ENCODE measurements around the gene PRMT1.

PRMT1 gene

GRCh38 chr19:49655570-49656455 is 21.3 kb upstream of the PRMT1 start:
- peak; percentile 59 for ATAC-seq (replicated peaks)
- no peak for DNase-seq
- H3K4me3 Mint-ChIP-seq = no peak overlapping the region
- H3K27me3 Mint-ChIP-seq = no peaks in the 10 kb centered on the region
- peaks cover 7% of the 10 kb centered on the region in 2 donors for H3K4me1 Mint-ChIP-seq (ENCODE audit: low read depth in 2 of 2)
- H3K36me3 Mint-ChIP-seq (ENCODE audit: insufficient read depth) = peaks cover 60% of the 10 kb centered on the region
- peak overlapping the region; percentile 60 to 84 for H3K27ac Mint-ChIP-seq
- no peaks in the 10 kb centered on the region for H3K9me3 Mint-ChIP-seq

GRCh38 chr19:49656456-49657109 is 20.5 kb upstream of the PRMT1 start:
- H3K9me3 Mint-ChIP-seq = no peaks in the 10 kb centered on the region
- ATAC-seq (replicated peaks) (no peak), DNase-seq (no peak)
- no peak overlapping the region for H3K4me3 Mint-ChIP-seq
- H3K27ac Mint-ChIP-seq = no peak overlapping the region
- peaks cover 7% of the 10 kb centered on the region in 2 donors for H3K4me1 Mint-ChIP-seq (ENCODE audit: low read depth in 2 of 2)
- H3K36me3 Mint-ChIP-seq (ENCODE audit: insufficient read depth) = peaks cover 60% of the 10 kb centered on the region
- no peaks in the 10 kb centered on the region for H3K27me3 Mint-ChIP-seq

- H3K4me1 Mint-ChIP-seq (ENCODE audit: low read depth in 2 of 2) = peaks cover 7 to 13% of the 10 kb centered on the region in 2 donors
- ATAC-seq (replicated peaks) (no peak), DNase-seq (no peak)
- H3K27me3 Mint-ChIP-seq = no peaks in the 10 kb centered on the region
- no peak overlapping the region for H3K4me3 Mint-ChIP-seq
- H3K36me3 Mint-ChIP-seq (ENCODE audit: insufficient read depth) = peaks cover 68% of the 10 kb centered on the region
- H3K27ac Mint-ChIP-seq = peak overlapping the region; percentile 55 to 77
- no peaks in the 10 kb centered on the region for H3K9me3 Mint-ChIP-seq
These were observed 19.5 kb upstream of the PRMT1 start for GRCh38 chr19:49657493-49658138.

- Mint-ChIP-seq H3K4me3 (no peak overlapping the region), H3K9me3 (no peaks in the 10 kb centered on the region), H3K27ac (peak overlapping the region; percentile 55 to 77), H3K4me1 (ENCODE audit: low read depth in 2 of 2) (peaks cover 7 to 16% of the 10 kb centered on the region in 2 donors), H3K36me3 (ENCODE audit: insufficient read depth) (peaks cover 69% of the 10 kb centered on the region), H3K27me3 (no peaks in the 10 kb centered on the region)
- DNase-seq (no peak), ATAC-seq (replicated peaks) (no peak)
These were observed 18.9 kb upstream of the PRMT1 start for GRCh38 chr19:49658139-49658517.

GRCh38 chr19:49658566-49659442 is 18.3 kb upstream of the PRMT1 start:
- Mint-ChIP-seq H3K27ac (peak overlapping the region in 1 of 2 donors; percentile 80), H3K4me3 (no peak overlapping the region), H3K36me3 (ENCODE audit: insufficient read depth) (peaks cover 71% of the 10 kb centered on the region), H3K4me1 (ENCODE audit: low read depth in 2 of 2) (peaks cover 12 to 21% of the 10 kb centered on the region in 2 donors), H3K27me3 (no peaks in the 10 kb centered on the region), H3K9me3 (no peaks in the 10 kb centered on the region)
- ATAC-seq (replicated peaks) (no peak), DNase-seq (no peak)

- peaks cover 25 to 34% of the 10 kb centered on the region in 2 donors for H3K4me1 Mint-ChIP-seq (ENCODE audit: low read depth in 2 of 2)
- peaks cover 74% of the 10 kb centered on the region for H3K36me3 Mint-ChIP-seq (ENCODE audit: insufficient read depth)
- DNase-seq (no peak), ATAC-seq (replicated peaks) (no peak)
- no peak overlapping the region for H3K4me3 Mint-ChIP-seq
- no peaks in the 10 kb centered on the region for H3K27me3 Mint-ChIP-seq
- H3K27ac Mint-ChIP-seq = peak overlapping the region; percentile 28 to 80
- no peaks in the 10 kb centered on the region for H3K9me3 Mint-ChIP-seq
These were observed 16.6 kb upstream of the PRMT1 start for GRCh38 chr19:49660338-49660961.

- H3K36me3 Mint-ChIP-seq (ENCODE audit: insufficient read depth) = peaks cover 71% of the 10 kb centered on the region
- DNase-seq (no peak), ATAC-seq (replicated peaks) (no peak)
- peak overlapping the region; percentile 94 to 97 for H3K27ac Mint-ChIP-seq
- peaks cover 40 to 41% of the 10 kb centered on the region in 2 donors for H3K4me1 Mint-ChIP-seq (ENCODE audit: low read depth in 2 of 2)
- H3K27me3 Mint-ChIP-seq = no peaks in the 10 kb centered on the region
- peak overlapping the region in 1 of 2 donors; percentile 98 for H3K4me3 Mint-ChIP-seq
- H3K9me3 Mint-ChIP-seq = no peaks in the 10 kb centered on the region
These were observed 15.1 kb upstream of the PRMT1 start for GRCh38 chr19:49662011-49662410.

- DNase-seq = no peak
- Mint-ChIP-seq H3K27me3 (no peaks in the 10 kb centered on the region), H3K4me1 (ENCODE audit: low read depth in 2 of 2) (peaks cover 39 to 45% of the 10 kb centered on the region in 2 donors), H3K27ac (peak overlapping the region; percentile 94 to 97), H3K4me3 (peak overlapping the region; percentile 98 to 100), H3K36me3 (ENCODE audit: insufficient read depth) (peaks cover 64% of the 10 kb centered on the region), H3K9me3 (no peaks in the 10 kb centered on the region)
- ATAC-seq (replicated peaks) = no peak
These were observed 13.8 kb upstream of the PRMT1 start for GRCh38 chr19:49663224-49663623.

GRCh38 chr19:49664171-49665035 is 12.7 kb upstream of the PRMT1 start:
- peak; percentile 66 for ATAC-seq (replicated peaks)
- H3K4me3 Mint-ChIP-seq = peak overlapping the region; percentile 98 to 100
- no peaks in the 10 kb centered on the region for H3K9me3 Mint-ChIP-seq
- DNase-seq = peak; percentile 80 to 86 (median 82)
- H3K27ac Mint-ChIP-seq = peak overlapping the region; percentile 94 to 97
- peaks cover 58% of the 10 kb centered on the region for H3K36me3 Mint-ChIP-seq (ENCODE audit: insufficient read depth)
- H3K4me1 Mint-ChIP-seq (ENCODE audit: low read depth in 2 of 2) = peaks cover 39 to 42% of the 10 kb centered on the region in 2 donors
- no peaks in the 10 kb centered on the region for H3K27me3 Mint-ChIP-seq

GRCh38 chr19:49665036-49665350 is 12.1 kb upstream of the PRMT1 start:
- Mint-ChIP-seq H3K9me3 (no peaks in the 10 kb centered on the region), H3K27me3 (no peaks in the 10 kb centered on the region), H3K36me3 (ENCODE audit: insufficient read depth) (peaks cover 52% of the 10 kb centered on the region), H3K27ac (peak overlapping the region; percentile 94 to 97), H3K4me3 (peak overlapping the region; percentile 98 to 100), H3K4me1 (ENCODE audit: low read depth in 2 of 2) (peaks cover 39 to 42% of the 10 kb centered on the region in 2 donors)
- ATAC-seq (replicated peaks) (no peak), DNase-seq (peak in 1 of 3 experiments; percentile 38)

- peak within 1 kb of the TSS; percentile 94 to 97 for H3K27ac Mint-ChIP-seq
- H3K27me3 Mint-ChIP-seq = no peaks in the 10 kb centered on the region
- H3K36me3 Mint-ChIP-seq (ENCODE audit: insufficient read depth) = peaks cover 47% of the 10 kb centered on the region
These were observed 11.5 kb upstream of the PRMT1 start, which contains the start of the genes BCL2L12 and IRF3 for GRCh38 chr19:49665351-49666119. BCL2L12 (plus strand) TSS chr19:49665933; CDS start chr19:49666693, 760 bp downstream. IRF3 (minus strand) TSS chr19:49665857; CDS start chr19:49664838, 1,019 bp downstream.

More at GRCh38 chr19:49665351-49666119, 11.5 kb upstream of the PRMT1 start, which contains the start of the genes BCL2L12 and IRF3:
- peak; percentile 100 for DNase-seq
- peak; percentile 82 for ATAC-seq (replicated peaks)
- H3K4me1 Mint-ChIP-seq (ENCODE audit: low read depth in 2 of 2) = peaks cover 38 to 39% of the 10 kb centered on the region in 2 donors
- H3K9me3 Mint-ChIP-seq = no peaks in the 10 kb centered on the region
- peak within 1 kb of the TSS; percentile 98 to 100 for H3K4me3 Mint-ChIP-seq

Data from effector memory CD8-positive, alpha-beta T cell (primary cell).